Neural cell (in vitro differentiated cells): ENCODE results near the gene NUP210. TPM values are rescaled to one million over a fixed set of nuclear protein-coding genes. Genes with fewer than 3 reads are reported as not detected.

Experiments used
- H2AFZ ChIP-seq: fragments of 200-600, 300-800 bp; sonication (generic), shearing (Covaris generic); 2 replicates; pipeline ENCODE4 v1.6.0; 2014; ENCODE audit warnings: low read depth, mild to moderate bottlenecking, antibody characterized with exemption, low read length, moderate library complexity
- H3F3A ChIP-seq: fragments of 200-600 bp; shearing (Covaris generic); 2 replicates; pipeline ENCODE4 v1.6.1; 2016; ENCODE audit warnings: mild to moderate bottlenecking, moderate library complexity, mixed read lengths, antibody characterized with exemption, low read length; ENCODE audit not compliant: insufficient read depth, poor library complexity, severe bottlenecking
- H3K27ac ChIP-seq: fragments of 200-600, 300-800 bp; sonication (generic), shearing (Covaris generic); 2 replicates; pipeline ENCODE4 v1.5.1; 2014; ENCODE audit warnings: mild to moderate bottlenecking, low read length, moderate library complexity
- H3K27me3 ChIP-seq: fragments of 300-800, 200-600 bp; sonication (generic), shearing (Covaris generic); 2 replicates; pipeline ENCODE4 v1.6.0; 2014; ENCODE audit warnings: mild to moderate bottlenecking, low read depth, low read length, moderate library complexity; ENCODE audit not compliant: insufficient read depth
- H3K36me3 ChIP-seq: fragments of 300-800, 200-600 bp; sonication (generic), shearing (Covaris generic); 2 replicates; pipeline ENCODE4 v1.5.1; 2014; ENCODE audit warnings: mild to moderate bottlenecking, antibody characterized with exemption, low read length, moderate library complexity; ENCODE audit not compliant: insufficient read depth
- H3K4me2 ChIP-seq: fragments of 300-800, 200-600 bp; sonication (generic), shearing (Covaris generic); 2 replicates; pipeline ENCODE4 v1.6.0; 2014; ENCODE audit warnings: mild to moderate bottlenecking, low read length
- H3K4me3 ChIP-seq: fragments of 300-800, 200-600 bp; sonication (generic), shearing (Covaris generic); 2 replicates; pipeline ENCODE4 v1.5.1; 2014; ENCODE audit warnings: mild to moderate bottlenecking, low read length, moderate library complexity
- H3K79me2 ChIP-seq: fragments of 200-600 bp; shearing (Covaris generic); replicated peaks from 2 replicates; pipeline ENCODE4 v1.6.0; 2014; ENCODE audit warnings: mild to moderate bottlenecking, low read length, moderate library complexity; ENCODE audit not compliant: insufficient read depth
- H3K9ac ChIP-seq: fragments of 300-800, 200-600 bp; sonication (generic), shearing (Covaris generic); 2 replicates; pipeline ENCODE4 v1.6.1; 2016; ENCODE audit warnings: mild to moderate bottlenecking, low read length, mixed read lengths
- H3K9me2 ChIP-seq: fragments of 200-600 bp; shearing (Covaris generic); 2 replicates; pipeline ENCODE4 v1.6.1; 2016; ENCODE audit warnings: mild to moderate bottlenecking, low read length, mixed read lengths; ENCODE audit not compliant: insufficient read depth
- H3K9me3 ChIP-seq: fragments of 200-600, 300-800 bp; sonication (generic), shearing (Covaris generic); 2 replicates; pipeline ENCODE4 v1.6.1; 2016; ENCODE audit warnings: mild to moderate bottlenecking, mixed run types, low read length, moderate library complexity, mixed read lengths
- H4K20me1 ChIP-seq: fragments of 200-600 bp; shearing (Covaris generic); 2 replicates; pipeline ENCODE4 v1.6.1; 2016; ENCODE audit warnings: mild to moderate bottlenecking, mixed run types; ENCODE audit not compliant: insufficient read depth
- EP300 ChIP-seq: fragments of 450-650 bp; conservative IDR thresholded peaks from 2 replicates; pipeline ENCODE4 v1.6.1; 2014; ENCODE audit warnings: antibody characterized with exemption, mild to moderate bottlenecking, moderate library complexity; ENCODE audit not compliant: poor library complexity, severe bottlenecking
- EZH2 ChIP-seq: fragments of 200-600, 300-800 bp; shearing (Covaris generic), sonication (generic); IDR thresholded peaks from 2 replicates; pipeline ENCODE4 v1.6.1; 2014; ENCODE audit warnings: antibody characterized with exemption, low read length, borderline replicate concordance, mild to moderate bottlenecking; ENCODE audit not compliant: insufficient read depth, poor library complexity, severe bottlenecking
- MXI1 ChIP-seq: fragments of 450-650 bp; conservative IDR thresholded peaks from 2 replicates; pipeline ENCODE4 v1.6.1; 2014; ENCODE audit warnings: antibody characterized with exemption, mild to moderate bottlenecking; ENCODE audit not compliant: poor library complexity, severe bottlenecking
- POLR2AphosphoS5 ChIP-seq: IDR thresholded peaks from 2 replicates; pipeline ENCODE4 v1.6.1; 2012
- RAD21 ChIP-seq: fragments of 450-650 bp; conservative IDR thresholded peaks from 2 replicates; pipeline ENCODE4 v1.6.1; 2014; ENCODE audit warnings: antibody characterized with exemption, mild to moderate bottlenecking, moderate library complexity
- SMC3 ChIP-seq: fragments of 450-650 bp; conservative IDR thresholded peaks from 2 replicates; pipeline ENCODE4 v1.6.1; 2014; ENCODE audit warnings: antibody characterized with exemption, mild to moderate bottlenecking, moderate library complexity; ENCODE audit not compliant: poor library complexity
- TAF1 ChIP-seq: IDR thresholded peaks from 2 replicates; pipeline ENCODE4 v1.6.1; 2012; ENCODE audit warnings: low read depth
- polyA plus RNA-seq: library from polyadenylated mRNA; depleted of rRNA; stranded (reverse); fragments of >200 nt; gene quantifications from 2 replicates; pipeline ENCODE4 v1.2.3, GENCODE V29; 2014
- TF ChIP-seq, protein P1 (sequence below): IDR thresholded peaks from 2 replicates; pipeline ENCODE4 v1.6.1; 2012; ENCODE audit warnings: borderline replicate concordance
- TF ChIP-seq, protein P2 (sequence below): fragments of 450-650 bp; IDR thresholded peaks from 2 replicates; pipeline ENCODE4 v1.5.1; 2014; ENCODE audit warnings: antibody characterized with exemption, mild to moderate bottlenecking, moderate library complexity; ENCODE audit not compliant: poor library complexity, severe bottlenecking

Gene NUP210
- polyA plus RNA-seq, 1 donor from 2014 or later: 8.2 TPM

DNA sequence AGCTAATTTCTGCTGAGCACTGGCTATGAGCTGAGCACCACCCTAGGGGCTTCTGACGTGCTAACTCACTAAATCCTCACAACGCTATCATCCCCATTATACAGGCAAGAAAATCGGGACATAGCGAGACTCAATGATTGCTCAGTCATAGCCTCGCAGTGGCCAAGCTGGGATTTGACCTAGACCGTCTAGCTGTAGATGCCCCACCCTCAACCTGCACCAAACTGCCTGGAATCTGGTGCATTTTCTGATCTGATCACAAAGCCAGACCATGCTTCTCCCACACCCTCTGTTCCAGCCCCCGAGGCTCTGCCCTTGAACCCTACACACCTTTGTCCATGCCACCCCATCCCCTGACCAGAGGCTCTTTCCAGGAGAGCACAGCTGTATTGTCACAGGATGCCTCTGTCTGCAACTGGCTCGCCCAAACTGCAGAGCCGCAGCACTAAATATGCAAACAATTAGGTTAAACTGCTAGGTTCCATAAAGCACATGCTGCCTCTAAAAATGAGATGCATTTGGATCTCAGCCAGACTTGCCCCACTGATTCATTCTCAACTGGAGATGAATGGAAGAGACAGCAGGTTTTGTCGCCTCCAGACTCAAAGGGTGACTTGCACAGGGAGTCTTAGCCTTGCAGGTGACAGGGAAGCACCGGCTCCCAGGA is 95.2 kb downstream of the NUP210 start:
- H3K9ac ChIP-seq: no peak overlapping the region
- H3K36me3 ChIP-seq: no peaks in the 10 kb centered on the region
- H3F3A ChIP-seq: no peaks in the 10 kb centered on the region
- no peak overlapping the region for H3K4me2 ChIP-seq
- H4K20me1 ChIP-seq: peaks cover 4% of the 10 kb centered on the region
- H3K79me2 ChIP-seq: no peaks in the 10 kb centered on the region
- TF ChIP-seq SMC3 (no peak), EP300 (no peak), RAD21 (no peak), MXI1 (no peak), TAF1 (no peak), POLR2AphosphoS5 (no peak), EZH2 (no peak)
- TF ChIP-seq, protein P1, sequence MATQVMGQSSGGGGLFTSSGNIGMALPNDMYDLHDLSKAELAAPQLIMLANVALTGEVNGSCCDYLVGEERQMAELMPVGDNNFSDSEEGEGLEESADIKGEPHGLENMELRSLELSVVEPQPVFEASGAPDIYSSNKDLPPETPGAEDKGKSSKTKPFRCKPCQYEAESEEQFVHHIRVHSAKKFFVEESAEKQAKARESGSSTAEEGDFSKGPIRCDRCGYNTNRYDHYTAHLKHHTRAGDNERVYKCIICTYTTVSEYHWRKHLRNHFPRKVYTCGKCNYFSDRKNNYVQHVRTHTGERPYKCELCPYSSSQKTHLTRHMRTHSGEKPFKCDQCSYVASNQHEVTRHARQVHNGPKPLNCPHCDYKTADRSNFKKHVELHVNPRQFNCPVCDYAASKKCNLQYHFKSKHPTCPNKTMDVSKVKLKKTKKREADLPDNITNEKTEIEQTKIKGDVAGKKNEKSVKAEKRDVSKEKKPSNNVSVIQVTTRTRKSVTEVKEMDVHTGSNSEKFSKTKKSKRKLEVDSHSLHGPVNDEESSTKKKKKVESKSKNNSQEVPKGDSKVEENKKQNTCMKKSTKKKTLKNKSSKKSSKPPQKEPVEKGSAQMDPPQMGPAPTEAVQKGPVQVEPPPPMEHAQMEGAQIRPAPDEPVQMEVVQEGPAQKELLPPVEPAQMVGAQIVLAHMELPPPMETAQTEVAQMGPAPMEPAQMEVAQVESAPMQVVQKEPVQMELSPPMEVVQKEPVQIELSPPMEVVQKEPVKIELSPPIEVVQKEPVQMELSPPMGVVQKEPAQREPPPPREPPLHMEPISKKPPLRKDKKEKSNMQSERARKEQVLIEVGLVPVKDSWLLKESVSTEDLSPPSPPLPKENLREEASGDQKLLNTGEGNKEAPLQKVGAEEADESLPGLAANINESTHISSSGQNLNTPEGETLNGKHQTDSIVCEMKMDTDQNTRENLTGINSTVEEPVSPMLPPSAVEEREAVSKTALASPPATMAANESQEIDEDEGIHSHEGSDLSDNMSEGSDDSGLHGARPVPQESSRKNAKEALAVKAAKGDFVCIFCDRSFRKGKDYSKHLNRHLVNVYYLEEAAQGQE: no peak
- TF ChIP-seq, protein P2, sequence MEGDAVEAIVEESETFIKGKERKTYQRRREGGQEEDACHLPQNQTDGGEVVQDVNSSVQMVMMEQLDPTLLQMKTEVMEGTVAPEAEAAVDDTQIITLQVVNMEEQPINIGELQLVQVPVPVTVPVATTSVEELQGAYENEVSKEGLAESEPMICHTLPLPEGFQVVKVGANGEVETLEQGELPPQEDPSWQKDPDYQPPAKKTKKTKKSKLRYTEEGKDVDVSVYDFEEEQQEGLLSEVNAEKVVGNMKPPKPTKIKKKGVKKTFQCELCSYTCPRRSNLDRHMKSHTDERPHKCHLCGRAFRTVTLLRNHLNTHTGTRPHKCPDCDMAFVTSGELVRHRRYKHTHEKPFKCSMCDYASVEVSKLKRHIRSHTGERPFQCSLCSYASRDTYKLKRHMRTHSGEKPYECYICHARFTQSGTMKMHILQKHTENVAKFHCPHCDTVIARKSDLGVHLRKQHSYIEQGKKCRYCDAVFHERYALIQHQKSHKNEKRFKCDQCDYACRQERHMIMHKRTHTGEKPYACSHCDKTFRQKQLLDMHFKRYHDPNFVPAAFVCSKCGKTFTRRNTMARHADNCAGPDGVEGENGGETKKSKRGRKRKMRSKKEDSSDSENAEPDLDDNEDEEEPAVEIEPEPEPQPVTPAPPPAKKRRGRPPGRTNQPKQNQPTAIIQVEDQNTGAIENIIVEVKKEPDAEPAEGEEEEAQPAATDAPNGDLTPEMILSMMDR: no peak
- H3K9me3 ChIP-seq: no peaks in the 10 kb centered on the region
- H3K9me2 ChIP-seq: no peaks in the 10 kb centered on the region
- no peak overlapping the region for H3K4me3 ChIP-seq
- H3K27me3 ChIP-seq: no peaks in the 10 kb centered on the region
- H3K27ac ChIP-seq: no peak overlapping the region
- H2AFZ ChIP-seq: no peak overlapping the region

DNA sequence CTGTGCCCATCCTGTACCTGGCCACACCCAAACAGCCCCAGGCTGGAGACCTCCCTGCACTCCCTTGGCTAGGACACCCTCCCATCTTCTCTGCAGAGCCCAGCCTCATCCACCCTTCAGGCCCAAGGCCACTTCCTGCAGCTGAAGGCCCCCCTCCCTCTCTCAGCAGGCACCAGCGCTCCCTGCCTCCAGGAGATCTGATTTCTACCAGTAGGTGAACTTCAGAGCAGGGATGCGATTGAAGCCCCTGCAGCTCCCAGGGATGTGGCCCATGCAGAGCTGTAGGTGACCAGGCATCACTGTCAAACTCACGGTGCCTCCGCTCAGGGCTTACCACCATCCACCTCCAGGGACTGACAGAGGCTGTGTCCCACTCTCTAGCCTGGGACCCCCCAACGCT is 96.3 kb downstream of the NUP210 start:
- H4K20me1 ChIP-seq: peaks cover 4% of the 10 kb centered on the region
- TF ChIP-seq RAD21 (no peak), EZH2 (no peak), EP300 (no peak), SMC3 (no peak), POLR2AphosphoS5 (no peak), MXI1 (no peak), TAF1 (no peak)
- TF ChIP-seq, protein P1: no peak
- TF ChIP-seq, protein P2: no peak
- no peak overlapping the region for H3K4me3 ChIP-seq
- no peak overlapping the region for H3K9ac ChIP-seq
- no peaks in the 10 kb centered on the region for H3K36me3 ChIP-seq
- H3K27me3 ChIP-seq: no peaks in the 10 kb centered on the region
- H3K9me3 ChIP-seq: no peaks in the 10 kb centered on the region
- H2AFZ ChIP-seq: no peak overlapping the region
- H3K79me2 ChIP-seq: no peaks in the 10 kb centered on the region
- no peaks in the 10 kb centered on the region for H3K9me2 ChIP-seq
- no peak overlapping the region for H3K27ac ChIP-seq
- no peaks in the 10 kb centered on the region for H3F3A ChIP-seq
- no peak overlapping the region for H3K4me2 ChIP-seq
